ENCODE measurements around the gene GABARAPL1.
A peak's percentile ranks its signal among the peaks of the same experiment; 100 is the strongest.
"Not testable (repeated sequence)": the region's sequence is repeated elsewhere in the genome, so short reads cannot be mapped to it uniquely, and the experiment has no call there.

GABARAPL1 gene

DNA sequence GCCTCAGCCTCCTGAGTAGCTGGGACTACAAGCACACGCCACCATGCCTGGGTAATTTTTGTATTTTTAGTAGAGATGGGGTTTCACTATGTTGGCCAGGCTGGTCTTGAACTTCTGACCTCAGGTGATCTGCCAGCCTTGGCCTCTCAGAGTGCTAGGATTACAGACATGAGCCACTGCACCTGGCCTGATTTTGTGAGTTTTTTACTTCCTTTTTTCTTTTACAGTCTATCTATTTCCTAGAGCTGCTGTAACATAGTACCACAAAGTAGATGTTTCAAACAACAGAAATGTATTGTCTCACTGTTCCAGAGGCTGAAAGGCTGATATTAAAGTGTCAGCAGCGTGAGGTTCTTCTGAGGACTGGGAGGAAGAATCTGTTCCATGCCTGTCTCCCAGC, 8.2 kb upstream of the GABARAPL1 start:
- DNase-seq: not testable (repeated sequence)

- DNase-seq: no peak
These were observed 7.4 kb upstream of the GABARAPL1 start for GRCh38 chr12:10205220-10205807.

GRCh38 chr12:10207136-10207535, 5.5 kb upstream of the GABARAPL1 start:
- no peak for DNase-seq

DNA sequence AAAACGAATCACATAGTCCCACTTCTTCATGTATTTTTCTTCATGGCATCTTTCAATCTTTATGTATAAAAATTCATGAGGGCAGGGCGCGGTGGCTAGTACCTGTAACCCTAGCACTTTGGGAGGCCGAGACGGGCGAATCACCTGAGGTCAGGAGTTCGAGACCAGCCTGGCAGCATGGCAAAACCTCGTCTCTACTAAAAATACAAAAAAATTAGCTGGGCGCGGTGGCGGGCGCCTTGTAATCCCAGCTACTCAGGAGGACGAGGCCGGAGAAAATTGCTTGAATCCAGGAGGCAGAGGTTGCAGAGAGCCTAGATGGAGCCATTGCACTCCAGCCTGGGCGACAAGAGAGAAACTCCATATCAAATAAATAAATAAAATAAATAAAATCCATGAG, 2.5 kb upstream of the GABARAPL1 start:
- no peak for DNase-seq

GRCh38 chr12:10211101-10211939, 1.4 kb upstream of the GABARAPL1 start:
- DNase-seq: no peak

- DNase-seq: peak; percentile 69 to 90
These were observed 538 bp upstream of the GABARAPL1 start for GRCh38 chr12:10211940-10212738.

GRCh38 chr12:10213168-10214135, 775 bp downstream of the GABARAPL1 start:
- DNase-seq: peak; percentile 87 to 92

- no peak for DNase-seq
These were observed 1.6 kb downstream of the GABARAPL1 start for GRCh38 chr12:10214136-10214894.

DNA sequence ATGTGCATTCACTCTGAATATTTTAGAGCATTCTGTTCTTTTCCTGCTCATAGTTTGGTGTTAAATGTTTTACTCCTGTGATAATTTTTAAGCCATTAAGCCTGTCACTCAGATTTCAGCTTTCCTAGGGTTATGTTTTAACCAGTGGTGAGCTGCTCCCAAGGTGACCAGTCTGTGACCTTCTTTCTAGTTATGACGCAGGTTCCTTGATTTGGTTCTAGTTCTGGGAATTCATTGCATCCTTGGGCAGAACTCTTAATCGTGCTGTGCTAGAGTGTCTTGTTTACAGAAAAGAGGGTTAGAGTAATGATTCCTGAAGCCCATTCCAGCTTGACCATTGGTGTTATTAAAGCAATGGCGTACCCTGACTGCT, 2.2 kb downstream of the GABARAPL1 start:
- no peak for DNase-seq

DNA sequence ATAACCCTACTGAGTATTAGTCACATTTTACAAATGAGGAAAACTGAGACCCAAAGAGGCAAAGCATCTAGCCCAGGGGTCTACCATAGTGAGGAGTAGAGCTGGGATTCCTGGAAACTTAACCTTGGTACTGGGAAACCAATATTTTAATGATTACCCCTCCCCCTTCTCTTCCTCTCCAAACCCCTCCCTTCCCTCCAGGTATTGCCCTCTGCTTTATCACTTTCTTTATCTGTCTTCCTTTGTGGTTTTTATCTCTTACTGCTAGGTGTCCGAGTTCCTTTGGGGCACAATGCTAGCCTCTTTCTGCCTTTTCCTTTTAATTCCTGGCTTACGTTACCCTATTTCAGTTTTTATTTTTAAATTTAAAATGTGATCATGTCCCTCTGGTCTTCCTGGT, 2.8 kb downstream of the GABARAPL1 start:
- no peak for DNase-seq

- DNase-seq: not testable (repeated sequence)
These were observed 3.3 kb downstream of the GABARAPL1 start for GRCh38 chr12:10215946-10216345.

- no peak for DNase-seq
These were observed 5.3 kb downstream of the GABARAPL1 start for GRCh38 chr12:10218021-10218420.

- no peak for DNase-seq
These were observed 7.9 kb downstream of the GABARAPL1 start for GRCh38 chr12:10220398-10221077.

DNA sequence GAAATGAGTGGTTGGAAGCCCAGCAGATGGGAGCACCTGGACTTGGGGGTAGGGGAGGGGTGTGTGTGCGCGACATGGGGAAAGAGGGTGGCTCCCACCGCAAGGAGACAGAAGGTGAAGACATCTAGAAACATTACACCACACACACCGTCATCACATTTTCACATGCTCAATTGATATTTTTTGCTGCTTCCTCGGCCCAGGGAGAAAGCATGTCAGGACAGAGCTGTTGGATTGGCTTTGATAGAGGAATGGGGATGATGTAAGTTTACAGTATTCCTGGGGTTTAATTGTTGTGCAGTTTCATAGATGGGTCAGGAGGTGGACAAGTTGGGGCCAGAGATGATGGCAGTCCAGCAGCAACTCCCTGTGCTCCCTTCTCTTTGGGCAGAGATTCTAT, 9.2 kb downstream of the GABARAPL1 start:
- no peak for DNase-seq

- no peak for DNase-seq
These were observed 10.5 kb downstream of the GABARAPL1 start for GRCh38 chr12:10223208-10223607.

- DNase-seq: not testable (repeated sequence)
These were observed 12.7 kb downstream of the GABARAPL1 start for GRCh38 chr12:10225426-10225825.

- DNase-seq: no peak
These were observed 13.4 kb downstream of the GABARAPL1 start for GRCh38 chr12:10226086-10226485.

GRCh38 chr12:10226731-10227130, 14.1 kb downstream of the GABARAPL1 start:
- no peak for DNase-seq

DNA sequence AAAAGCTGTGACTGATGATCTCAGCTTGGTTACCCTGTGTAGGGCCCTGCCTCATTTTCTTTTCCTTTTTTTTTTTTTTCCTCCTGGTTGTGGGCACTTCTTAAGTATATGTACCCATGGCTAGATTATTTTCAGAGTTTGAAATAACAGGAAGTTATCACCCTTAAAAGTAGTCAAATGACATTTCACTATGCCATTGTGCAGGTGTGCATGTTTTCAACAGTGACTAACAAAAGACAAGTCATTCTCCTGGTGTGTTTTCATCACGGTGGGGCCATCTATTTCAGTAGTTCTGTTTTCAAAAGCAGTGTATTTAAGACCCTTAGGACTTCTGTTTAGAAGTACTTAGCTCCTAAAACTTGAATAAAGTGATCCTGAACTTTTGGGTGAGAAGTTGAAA, 15.0 kb downstream of the GABARAPL1 start:
- DNase-seq: no peak

- no peak for DNase-seq
These were observed 21.9 kb downstream of the GABARAPL1 start for GRCh38 chr12:10234562-10234961.

All from bone marrow (tissue), 2 donors.